ENCODE results near the gene CD244.

GRCh38 chr1:160837558-160838205, 25.0 kb downstream of the CD244 start:
- TF ChIP-seq CTCF (conservative IDR thresholded peaks at IDR 0.05): no peak
- no peak for TF ChIP-seq EZH2 (IDR thresholded peaks at IDR 0.05; ENCODE audit: low read depth)

All from PC-9 (cell line).